ENCODE results near the gene C5orf58. TPM values are rescaled to one million over a fixed set of nuclear protein-coding genes. Genes with fewer than 3 reads are reported as not detected.

C5orf58 gene
- total and polyA plus RNA-seq, 2 donors from 2014 or later = not detected

DNA sequence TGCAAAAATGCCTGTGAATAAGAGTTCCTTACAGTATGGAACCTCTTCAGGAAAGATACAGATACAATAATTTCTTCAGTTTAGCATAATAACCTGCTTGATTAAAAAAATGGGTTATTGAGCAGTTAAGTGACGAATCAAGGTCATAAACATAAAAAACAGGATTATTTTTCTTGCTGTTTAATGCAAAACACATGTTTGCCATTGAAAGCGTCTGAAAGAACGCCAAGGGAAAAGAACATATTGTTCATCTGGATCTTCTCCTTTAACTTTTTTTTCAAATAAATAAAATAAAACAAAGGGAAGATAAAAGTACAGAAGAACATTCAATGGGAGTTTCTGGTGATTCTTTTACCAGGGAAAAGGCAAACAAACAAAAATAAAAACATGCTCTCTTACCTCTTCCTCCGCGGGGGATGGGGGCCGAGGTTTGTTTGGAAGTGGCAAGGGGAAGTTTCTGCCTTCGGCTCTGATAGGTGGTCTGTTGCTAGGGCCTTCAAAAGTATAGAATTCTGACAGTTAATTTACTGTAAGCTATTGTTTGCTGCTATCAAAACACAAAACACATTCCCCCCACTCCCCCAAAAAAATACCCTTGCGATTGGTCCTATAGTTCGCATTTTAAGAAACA lies 20.1 kb downstream of the C5orf58 start:
- H3K27me3 ChIP-seq (ENCODE audit: control insufficient read depth, insufficient read depth, low read length) = no peaks in the 10 kb centered on the region
- TF ChIP-seq, protein P1, sequence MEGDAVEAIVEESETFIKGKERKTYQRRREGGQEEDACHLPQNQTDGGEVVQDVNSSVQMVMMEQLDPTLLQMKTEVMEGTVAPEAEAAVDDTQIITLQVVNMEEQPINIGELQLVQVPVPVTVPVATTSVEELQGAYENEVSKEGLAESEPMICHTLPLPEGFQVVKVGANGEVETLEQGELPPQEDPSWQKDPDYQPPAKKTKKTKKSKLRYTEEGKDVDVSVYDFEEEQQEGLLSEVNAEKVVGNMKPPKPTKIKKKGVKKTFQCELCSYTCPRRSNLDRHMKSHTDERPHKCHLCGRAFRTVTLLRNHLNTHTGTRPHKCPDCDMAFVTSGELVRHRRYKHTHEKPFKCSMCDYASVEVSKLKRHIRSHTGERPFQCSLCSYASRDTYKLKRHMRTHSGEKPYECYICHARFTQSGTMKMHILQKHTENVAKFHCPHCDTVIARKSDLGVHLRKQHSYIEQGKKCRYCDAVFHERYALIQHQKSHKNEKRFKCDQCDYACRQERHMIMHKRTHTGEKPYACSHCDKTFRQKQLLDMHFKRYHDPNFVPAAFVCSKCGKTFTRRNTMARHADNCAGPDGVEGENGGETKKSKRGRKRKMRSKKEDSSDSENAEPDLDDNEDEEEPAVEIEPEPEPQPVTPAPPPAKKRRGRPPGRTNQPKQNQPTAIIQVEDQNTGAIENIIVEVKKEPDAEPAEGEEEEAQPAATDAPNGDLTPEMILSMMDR (IDR thresholded peaks at IDR 0.05; ENCODE audit: borderline replicate concordance, extremely low read depth, insufficient read depth) = no peak
- DNase-seq (no peak), FAIRE-seq (no peak)
- H3K9me3 ChIP-seq (ENCODE audit: control insufficient read depth in 2 of 3, insufficient read depth in 1 of 3, low read length in 3 of 3) = no peaks in the 10 kb centered on the region
- intact Hi-C loops (cut with DNase I) = no loop called here
- no peak overlapping the region for H3K27ac ChIP-seq (ENCODE audit: low read depth in 2 of 2, low read length in 2 of 2)
- peaks cover 0 to 3% (median 0%) of the 10 kb centered on the region in 3 donors for H3K36me3 ChIP-seq (ENCODE audit: control insufficient read depth in 2 of 3, insufficient read depth in 3 of 3, low read length in 3 of 3)
- H3K4me1 ChIP-seq (ENCODE audit: control insufficient read depth in 2 of 3, insufficient read depth in 2 of 3, low read depth in 1 of 3, low read length in 3 of 3) = no peaks in the 10 kb centered on the region
- no peak overlapping the region for H3K9ac ChIP-seq (ENCODE audit: low read length in 3 of 3)
- H3K4me3 ChIP-seq (ENCODE audit: low read length in 3 of 3) = no peak overlapping the region

DNA sequence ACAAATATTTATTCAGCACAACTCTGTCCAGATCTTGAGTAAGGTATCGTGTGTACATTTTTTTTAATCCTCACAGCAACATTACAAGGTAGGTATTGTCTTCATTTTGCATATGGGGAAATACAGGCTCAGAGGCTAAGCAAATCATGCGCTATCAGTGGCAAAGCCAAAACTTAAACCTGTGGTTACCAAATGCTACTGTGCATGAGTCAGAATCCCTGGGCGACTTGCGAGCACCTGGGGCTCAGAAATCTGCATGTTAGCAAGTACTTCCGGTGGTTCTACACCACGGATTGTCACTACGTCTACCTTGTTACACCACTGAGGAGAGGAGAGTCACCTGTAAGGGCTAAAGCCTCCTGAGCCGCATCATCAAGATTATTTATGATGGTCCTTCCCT lies 21.3 kb downstream of the C5orf58 start:
- DNase-seq = no peak
- Histone ChIP-seq H3K27ac (ENCODE audit: low read depth in 2 of 2, low read length in 2 of 2) (no peak overlapping the region), H3K4me1 (ENCODE audit: control insufficient read depth in 2 of 3, insufficient read depth in 2 of 3, low read depth in 1 of 3, low read length in 3 of 3) (no peaks in the 10 kb centered on the region), H3K9ac (ENCODE audit: low read length in 3 of 3) (no peak overlapping the region), H3K9me3 (ENCODE audit: control insufficient read depth in 2 of 3, insufficient read depth in 1 of 3, low read length in 3 of 3) (no peaks in the 10 kb centered on the region), H3K27me3 (ENCODE audit: control insufficient read depth, insufficient read depth, low read length) (no peaks in the 10 kb centered on the region), H3K4me3 (ENCODE audit: low read length in 3 of 3) (no peak overlapping the region), H3K36me3 (ENCODE audit: control insufficient read depth in 2 of 3, insufficient read depth in 3 of 3, low read length in 3 of 3) (peaks cover 0 to 3% (median 0%) of the 10 kb centered on the region in 3 donors)
- intact Hi-C loops (cut with DNase I) = no loop called here
- no peak for FAIRE-seq
- TF ChIP-seq, protein P1 (IDR thresholded peaks at IDR 0.05; ENCODE audit: borderline replicate concordance, extremely low read depth, insufficient read depth) = no peak

GRCh38 chr5:170256571-170256970 lies 23.8 kb downstream of the C5orf58 start:
- no peak overlapping the region for H3K9ac ChIP-seq (ENCODE audit: low read length in 3 of 3)

More at GRCh38 chr5:170256571-170256970, 23.8 kb downstream of the C5orf58 start:
- intact Hi-C loops (cut with DNase I) = no loop called here
- Histone ChIP-seq H3K9me3 (ENCODE audit: control insufficient read depth in 2 of 3, insufficient read depth in 1 of 3, low read length in 3 of 3) (no peaks in the 10 kb centered on the region), H3K36me3 (ENCODE audit: control insufficient read depth in 2 of 3, insufficient read depth in 3 of 3, low read length in 3 of 3) (peaks cover 0 to 3% (median 0%) of the 10 kb centered on the region in 3 donors), H3K27ac (ENCODE audit: low read depth in 2 of 2, low read length in 2 of 2) (no peak overlapping the region), H3K4me3 (ENCODE audit: low read length in 3 of 3) (no peak overlapping the region), H3K4me1 (ENCODE audit: control insufficient read depth in 2 of 3, insufficient read depth in 2 of 3, low read depth in 1 of 3, low read length in 3 of 3) (no peaks in the 10 kb centered on the region), H3K27me3 (ENCODE audit: control insufficient read depth, insufficient read depth, low read length) (no peaks in the 10 kb centered on the region)
- FAIRE-seq (no peak), DNase-seq (no peak)
- TF ChIP-seq, protein P1 (IDR thresholded peaks at IDR 0.05; ENCODE audit: borderline replicate concordance, extremely low read depth, insufficient read depth) = no peak
